Testis (tissue), 2 donors: ENCODE results near the gene PSENEN.

ENCODE experiments used
- POLR2A ChIP-seq: fragments of 450-650 bp; IDR thresholded peaks from one replicate; pipeline ENCODE4 v1.6.1; 2017; ENCODE audit warnings: antibody characterized with exemption, mild to moderate bottlenecking, moderate library complexity
- TF ChIP-seq, protein P1 (sequence below), 3 experiments: fragments of 450-650 bp in 2 of 3; fragments of 200-600 bp in 1 of 3; sonication (generic) in 1 of 3; IDR thresholded peaks; one replicate each; pipeline ENCODE4 v1.5.1; 2016 to 2019; ENCODE audit warnings: antibody characterized with exemption in 3 of 3, mild to moderate bottlenecking in 2 of 3, moderate library complexity in 1 of 3

GRCh38 chr19:35746531-35746930 lies 1.1 kb downstream of the PSENEN start:
- TF ChIP-seq, protein P1, sequence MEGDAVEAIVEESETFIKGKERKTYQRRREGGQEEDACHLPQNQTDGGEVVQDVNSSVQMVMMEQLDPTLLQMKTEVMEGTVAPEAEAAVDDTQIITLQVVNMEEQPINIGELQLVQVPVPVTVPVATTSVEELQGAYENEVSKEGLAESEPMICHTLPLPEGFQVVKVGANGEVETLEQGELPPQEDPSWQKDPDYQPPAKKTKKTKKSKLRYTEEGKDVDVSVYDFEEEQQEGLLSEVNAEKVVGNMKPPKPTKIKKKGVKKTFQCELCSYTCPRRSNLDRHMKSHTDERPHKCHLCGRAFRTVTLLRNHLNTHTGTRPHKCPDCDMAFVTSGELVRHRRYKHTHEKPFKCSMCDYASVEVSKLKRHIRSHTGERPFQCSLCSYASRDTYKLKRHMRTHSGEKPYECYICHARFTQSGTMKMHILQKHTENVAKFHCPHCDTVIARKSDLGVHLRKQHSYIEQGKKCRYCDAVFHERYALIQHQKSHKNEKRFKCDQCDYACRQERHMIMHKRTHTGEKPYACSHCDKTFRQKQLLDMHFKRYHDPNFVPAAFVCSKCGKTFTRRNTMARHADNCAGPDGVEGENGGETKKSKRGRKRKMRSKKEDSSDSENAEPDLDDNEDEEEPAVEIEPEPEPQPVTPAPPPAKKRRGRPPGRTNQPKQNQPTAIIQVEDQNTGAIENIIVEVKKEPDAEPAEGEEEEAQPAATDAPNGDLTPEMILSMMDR (IDR thresholded peaks at IDR 0.05): no peak
- TF ChIP-seq POLR2A: no peak
